KOPT-K1 (cell line): Measurements from ENCODE around the gene GRIN3B.

ENCODE experiments used
- H3K27ac ChIP-seq: fragments of 200-600 bp; sonication (generic); 2 replicates; pipeline ENCODE4 v1.5.1; 2016; ENCODE audit warnings: antibody characterized with exemption, mild to moderate bottlenecking, low read depth, low read length; ENCODE audit not compliant: poor library complexity, severe bottlenecking
- H3K36me3 ChIP-seq: fragments of 200-600 bp; sonication (generic); 2 replicates; pipeline ENCODE4 v1.5.1; 2017; ENCODE audit warnings: antibody characterized with exemption, mild to moderate bottlenecking, low read length, moderate library complexity; ENCODE audit not compliant: insufficient read depth
- H3K9me3 ChIP-seq: fragments of 200-600 bp; sonication (generic); 2 replicates; pipeline ENCODE4 v1.5.1; 2017; ENCODE audit warnings: antibody characterized with exemption, low read length, mild to moderate bottlenecking; ENCODE audit not compliant: insufficient read depth, poor library complexity, severe bottlenecking

Gene GRIN3B

GRCh38 chr19:1004803-1005664 is 4.8 kb downstream of the GRIN3B start:
- no peaks in the 10 kb centered on the region for H3K9me3 ChIP-seq
- H3K27ac ChIP-seq, result no peak overlapping the region
- peaks cover 19% of the 10 kb centered on the region; the same call in 1 of the 2 replicates for H3K36me3 ChIP-seq

GRCh38 chr19:1006711-1007398 is 6.6 kb downstream of the GRIN3B start:
- Histone ChIP-seq H3K36me3 (peaks cover 38% of the 10 kb centered on the region), H3K27ac (no peak overlapping the region), H3K9me3 (no peaks in the 10 kb centered on the region)

- H3K36me3 ChIP-seq, result peaks cover 45% of the 10 kb centered on the region
- H3K27ac ChIP-seq, result no peak overlapping the region
- H3K9me3 ChIP-seq, result no peaks in the 10 kb centered on the region
Observed at GRCh38 chr19:1007399-1008251, 7.4 kb downstream of the GRIN3B start.

- Histone ChIP-seq H3K9me3 (no peaks in the 10 kb centered on the region), H3K36me3 (peaks cover 53% of the 10 kb centered on the region), H3K27ac (no peak overlapping the region)
Observed at GRCh38 chr19:1008268-1009040, 8.2 kb downstream of the GRIN3B start.

GRCh38 chr19:1009041-1009980 is 9.1 kb downstream of the GRIN3B start:
- no peaks in the 10 kb centered on the region for H3K9me3 ChIP-seq
- H3K36me3 ChIP-seq, result peaks cover 62% of the 10 kb centered on the region
- H3K27ac ChIP-seq, result no peak overlapping the region

GRCh38 chr19:1009981-1010538 is 9.8 kb downstream of the GRIN3B start:
- Histone ChIP-seq H3K36me3 (peaks cover 69% of the 10 kb centered on the region), H3K27ac (no peak overlapping the region), H3K9me3 (no peaks in the 10 kb centered on the region)

- H3K36me3 ChIP-seq, result peaks cover 77% of the 10 kb centered on the region
Observed at GRCh38 chr19:1010586-1011510, 10.6 kb downstream of the GRIN3B start.

GRCh38 chr19:1011831-1012333 is 11.7 kb downstream of the GRIN3B start:
- Histone ChIP-seq H3K36me3 (peaks cover 86% of the 10 kb centered on the region), H3K9me3 (no peaks in the 10 kb centered on the region), H3K27ac (no peak overlapping the region)

More at GRCh38 chr19:1010586-1011510, 10.6 kb downstream of the GRIN3B start:
- H3K27ac ChIP-seq, result no peak overlapping the region
- no peaks in the 10 kb centered on the region for H3K9me3 ChIP-seq

GRCh38 chr19:1012334-1012733 is 12.1 kb downstream of the GRIN3B start:
- no peaks in the 10 kb centered on the region for H3K9me3 ChIP-seq
- no peak overlapping the region for H3K27ac ChIP-seq
- H3K36me3 ChIP-seq, result peaks cover 87% of the 10 kb centered on the region

- H3K27ac ChIP-seq, result no peak overlapping the region
- H3K9me3 ChIP-seq, result no peaks in the 10 kb centered on the region
- H3K36me3 ChIP-seq, result peaks cover 95% of the 10 kb centered on the region
Observed at GRCh38 chr19:1013218-1013617, 13.0 kb downstream of the GRIN3B start.

GRCh38 chr19:1014161-1015060 is 14.2 kb downstream of the GRIN3B start:
- H3K9me3 ChIP-seq, result no peaks in the 10 kb centered on the region
- no peak overlapping the region for H3K27ac ChIP-seq
- H3K36me3 ChIP-seq, result peaks cover 96% of the 10 kb centered on the region
